D721Med (cell line): ENCODE data around the gene SLC5A12.

Experiments
- DNase-seq: peaks from one replicate; pipeline ENCODE4 v3.0.0; 2011; ENCODE audit warnings: low spot score; ENCODE audit not compliant: insufficient read length
- FAIRE-seq: peaks from 2 replicates; lab custom pipeline; 2011; peaks lifted over from hg19 to GRCh38; lab: Jason Lieb, UNC
- CTCF ChIP-seq: IDR thresholded peaks from 2 replicates; pipeline ENCODE4 v1.5.1; 2012; ENCODE audit warnings: mild to moderate bottlenecking, control low read depth; ENCODE audit not compliant: insufficient read depth; ENCODE audit errors: missing control alignments

The SLC5A12 gene

GRCh38 chr11:26721948-26722475, at the start of gene SLC5A12:
Gene SLC5A12 (minus strand): TSS chr11:26722060. CDS start chr11:26721714, 346 bp downstream.
- no peak for TF ChIP-seq CTCF
- DNase-seq (no peak), FAIRE-seq (no peak)

GRCh38 chr11:26769027-26769426, 47.2 kb upstream of the SLC5A12 start:
- no peak for TF ChIP-seq CTCF
- FAIRE-seq (no peak), DNase-seq (no peak)

GRCh38 chr11:26767060-26767459, 45.2 kb upstream of the SLC5A12 start:
- FAIRE-seq, result no peak
- DNase-seq, result no peak
- no peak for TF ChIP-seq CTCF

- FAIRE-seq (no peak), DNase-seq (no peak)
- no peak for TF ChIP-seq CTCF
These were observed 43.5 kb upstream of the SLC5A12 start for GRCh38 chr11:26765323-26765722.

GRCh38 chr11:26764825-26765224, 43.0 kb upstream of the SLC5A12 start:
- DNase-seq, result no peak
- FAIRE-seq, result no peak
- no peak for TF ChIP-seq CTCF

GRCh38 chr11:26764315-26764714, 42.5 kb upstream of the SLC5A12 start:
- DNase-seq, result no peak
- FAIRE-seq, result no peak
- no peak for TF ChIP-seq CTCF

- TF ChIP-seq CTCF, result no peak
- FAIRE-seq (no peak), DNase-seq (no peak)
These were observed 40.2 kb upstream of the SLC5A12 start for GRCh38 chr11:26762089-26762488.
